NOMO-1 (cell line): ENCODE measurements around the gene SMAD4.
"Not testable (repeated sequence)": the region's sequence is repeated elsewhere in the genome, so short reads cannot be mapped to it uniquely, and the experiment has no call there.

Source experiments
- DNase-seq, 2 experiments: peaks; one replicate each; lab custom pipeline; 2025; ENCODE audit not compliant: unreplicated experiment in 2 of 2; lab: John Stamatoyannopoulos, UW

Gene SMAD4

DNA sequence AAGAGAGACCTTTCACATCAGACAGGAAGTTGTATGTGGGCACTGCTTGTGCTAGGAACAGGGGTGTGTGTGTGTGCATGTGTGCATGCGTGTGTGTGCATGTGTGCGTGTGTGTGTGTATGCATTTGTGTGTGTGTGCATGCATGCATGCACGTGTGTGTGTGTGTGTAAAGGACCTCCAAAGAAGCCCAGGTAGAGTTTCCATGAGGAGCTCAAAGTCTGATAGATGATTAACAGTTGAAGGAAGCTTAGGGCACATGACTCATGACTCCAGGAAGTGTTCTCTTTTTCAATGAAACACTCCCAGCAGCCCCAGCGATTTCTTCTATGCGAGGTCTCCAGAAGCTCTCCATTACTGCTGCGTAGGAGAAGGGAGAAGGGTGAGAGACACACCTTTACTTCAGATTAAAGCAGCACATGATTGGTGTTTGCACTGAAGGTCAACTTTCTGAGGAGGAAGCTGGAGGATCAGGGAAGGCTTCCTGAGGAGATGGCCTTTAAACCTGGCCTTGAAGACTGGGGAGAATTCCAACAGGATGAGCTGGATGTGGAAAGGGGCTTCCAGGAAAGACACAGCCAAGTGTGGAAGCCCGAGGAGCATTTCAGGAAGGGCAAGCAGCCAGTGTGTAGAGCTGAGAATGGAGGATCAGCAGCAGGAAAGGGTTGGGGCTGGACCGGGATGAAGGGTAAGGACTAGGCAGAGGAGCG, 77.7 kb downstream of the SMAD4 start:
- DNase-seq, result no peak

DNA sequence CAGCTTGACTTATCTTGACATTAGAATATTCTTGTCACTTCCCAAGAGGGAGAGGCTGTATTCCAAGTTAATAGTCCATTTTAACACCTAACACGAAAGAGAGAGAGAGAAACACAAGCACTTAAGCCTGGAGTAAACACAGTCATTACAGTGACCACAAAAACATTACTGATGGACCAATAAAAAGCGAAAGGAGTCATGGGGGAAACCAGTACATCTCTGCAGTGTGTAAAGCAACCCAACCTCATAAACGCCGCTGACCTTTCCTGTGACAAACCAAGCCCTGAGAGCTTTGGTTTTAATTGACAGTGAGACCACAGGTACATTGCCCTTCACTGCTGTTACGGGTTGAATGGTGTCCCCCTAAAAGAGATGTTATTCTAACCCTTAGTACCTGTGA, 78.3 kb downstream of the SMAD4 start:
- no peak for DNase-seq

DNA sequence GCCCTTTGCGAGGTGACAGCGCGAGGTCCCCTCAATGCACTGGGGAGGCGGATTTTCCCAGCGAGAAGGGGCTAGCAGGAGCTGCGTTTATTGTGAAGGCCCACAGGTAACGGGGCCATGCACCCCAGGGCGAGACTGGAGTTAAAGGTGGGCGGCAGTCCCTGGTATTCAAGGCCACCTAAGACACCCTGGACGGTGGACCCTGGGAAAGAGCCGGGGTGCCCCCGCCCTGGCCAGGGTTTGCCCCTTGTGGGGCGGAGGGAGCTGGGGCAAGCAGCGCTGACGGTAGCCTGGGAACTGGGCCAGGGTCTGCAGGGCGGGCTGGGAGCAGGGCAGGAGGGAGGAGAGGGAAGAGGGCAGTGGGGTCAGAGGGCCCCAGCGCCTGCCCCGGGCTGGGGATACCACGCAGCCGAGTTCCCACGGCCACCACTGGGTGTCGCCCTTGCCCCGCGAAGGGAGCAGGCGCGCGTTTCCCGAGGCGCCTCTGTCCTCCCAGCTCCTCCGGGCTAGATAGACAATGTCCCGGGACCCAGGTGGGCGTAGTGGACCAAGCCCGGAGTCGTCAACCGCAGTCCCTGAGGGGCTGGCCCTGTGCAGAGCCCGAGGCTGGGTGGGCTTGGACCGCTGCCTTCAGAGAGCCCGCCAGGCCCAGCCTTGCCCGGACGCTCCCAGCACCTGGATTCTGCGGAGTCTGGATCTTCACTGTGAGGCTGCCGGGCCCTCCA, 80.2 kb downstream of the SMAD4 start:
- peak in 1 of 2 experiments; percentile 2 for DNase-seq

DNA sequence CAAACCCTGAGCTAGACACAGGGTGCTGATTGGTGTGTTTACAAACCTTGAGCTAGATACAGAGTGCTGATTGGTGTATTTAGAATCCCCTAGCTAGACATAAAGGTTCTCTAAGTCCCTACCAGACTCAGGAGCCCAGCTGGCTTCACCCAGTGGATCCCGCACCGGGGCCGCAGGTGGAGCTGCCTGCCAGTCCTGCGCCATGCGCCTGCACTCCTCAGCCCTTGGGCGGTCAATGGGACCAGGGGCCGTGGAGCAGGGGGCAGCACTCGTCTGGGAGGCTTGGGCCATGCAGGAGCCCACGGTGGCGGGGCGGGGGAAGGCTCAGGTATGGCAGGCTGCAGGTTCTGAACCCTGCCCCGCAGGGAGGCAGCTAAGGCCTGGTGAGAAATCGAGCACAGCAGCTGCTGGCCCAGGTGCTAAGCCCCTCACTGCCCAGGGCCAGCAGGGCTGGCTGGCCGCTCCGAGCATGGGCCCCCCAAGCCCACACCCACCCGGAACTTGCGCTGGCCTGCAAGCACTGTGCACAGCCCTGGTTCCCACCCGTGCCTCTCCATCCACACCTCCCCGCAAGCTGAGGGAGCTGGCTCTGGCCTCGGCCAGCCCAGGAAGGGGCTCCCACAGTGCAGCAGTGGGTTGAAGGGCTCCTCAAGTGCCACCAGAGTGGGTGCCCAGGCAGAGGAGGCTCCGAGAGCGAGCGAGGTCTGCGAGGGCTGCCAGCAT, 81.8 kb downstream of the SMAD4 start:
- not testable (repeated sequence) for DNase-seq

DNA sequence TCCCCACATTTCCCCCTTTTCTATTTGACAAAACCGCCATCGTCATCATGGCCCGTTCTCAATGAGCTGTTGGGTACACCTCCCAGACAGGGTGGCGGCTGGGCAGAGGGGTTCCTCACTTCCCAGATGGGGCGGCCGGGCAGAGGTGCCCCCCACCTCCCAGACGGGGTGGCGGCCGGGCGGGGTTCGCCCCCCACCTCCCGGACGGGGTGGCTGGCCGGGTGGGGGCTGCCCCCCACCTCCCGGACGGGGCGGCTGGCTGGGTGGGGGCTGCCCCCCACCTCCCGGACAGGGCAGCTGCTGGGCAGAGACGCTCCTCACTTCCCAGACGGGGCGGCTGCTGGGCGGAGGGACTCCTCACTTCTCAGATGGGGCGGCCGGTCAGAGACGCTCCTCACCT, 87.0 kb downstream of the SMAD4 start:
- not testable (repeated sequence) for DNase-seq

DNA sequence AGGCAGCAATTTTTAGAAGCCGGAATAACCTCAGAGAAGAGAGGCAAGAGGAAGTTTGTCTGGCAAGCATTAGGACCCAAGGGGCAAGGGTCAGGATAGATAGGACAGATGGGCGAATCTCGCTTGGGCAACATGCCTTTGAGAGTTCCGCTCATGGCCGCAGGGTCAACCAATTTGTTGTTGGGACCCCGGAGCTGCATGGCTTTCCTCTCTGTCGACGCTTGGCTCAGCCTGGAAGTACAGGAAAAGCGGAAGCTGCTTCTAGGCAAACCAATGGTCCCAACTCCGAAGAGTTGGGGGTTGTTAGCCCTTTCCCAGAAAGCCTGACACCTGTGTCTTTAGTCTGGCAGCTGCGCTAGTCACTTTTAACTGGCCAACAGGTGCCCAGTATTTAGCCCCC, 89.5 kb downstream of the SMAD4 start:
- not testable (repeated sequence) for DNase-seq

DNA sequence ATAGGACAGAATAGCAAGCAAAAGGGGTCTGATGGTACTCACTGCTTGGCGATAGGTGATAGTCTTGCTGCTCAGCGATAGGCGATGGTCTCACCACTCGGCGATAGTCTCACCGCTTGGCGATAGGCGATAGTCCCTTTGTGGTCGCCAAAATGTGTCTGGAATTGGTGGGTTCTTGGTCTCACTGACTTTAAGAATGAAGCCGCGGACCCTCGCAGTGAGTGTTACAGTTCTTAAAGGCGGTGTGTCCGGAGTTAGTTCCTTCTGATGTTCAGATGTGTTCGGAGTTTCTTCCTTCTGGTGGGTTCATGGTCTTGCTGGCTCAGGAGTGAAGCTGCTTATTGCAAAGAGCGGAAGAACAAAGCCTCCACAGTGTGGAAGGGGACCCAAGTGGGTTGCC, 90.0 kb downstream of the SMAD4 start:
- not testable (repeated sequence) for DNase-seq

DNA sequence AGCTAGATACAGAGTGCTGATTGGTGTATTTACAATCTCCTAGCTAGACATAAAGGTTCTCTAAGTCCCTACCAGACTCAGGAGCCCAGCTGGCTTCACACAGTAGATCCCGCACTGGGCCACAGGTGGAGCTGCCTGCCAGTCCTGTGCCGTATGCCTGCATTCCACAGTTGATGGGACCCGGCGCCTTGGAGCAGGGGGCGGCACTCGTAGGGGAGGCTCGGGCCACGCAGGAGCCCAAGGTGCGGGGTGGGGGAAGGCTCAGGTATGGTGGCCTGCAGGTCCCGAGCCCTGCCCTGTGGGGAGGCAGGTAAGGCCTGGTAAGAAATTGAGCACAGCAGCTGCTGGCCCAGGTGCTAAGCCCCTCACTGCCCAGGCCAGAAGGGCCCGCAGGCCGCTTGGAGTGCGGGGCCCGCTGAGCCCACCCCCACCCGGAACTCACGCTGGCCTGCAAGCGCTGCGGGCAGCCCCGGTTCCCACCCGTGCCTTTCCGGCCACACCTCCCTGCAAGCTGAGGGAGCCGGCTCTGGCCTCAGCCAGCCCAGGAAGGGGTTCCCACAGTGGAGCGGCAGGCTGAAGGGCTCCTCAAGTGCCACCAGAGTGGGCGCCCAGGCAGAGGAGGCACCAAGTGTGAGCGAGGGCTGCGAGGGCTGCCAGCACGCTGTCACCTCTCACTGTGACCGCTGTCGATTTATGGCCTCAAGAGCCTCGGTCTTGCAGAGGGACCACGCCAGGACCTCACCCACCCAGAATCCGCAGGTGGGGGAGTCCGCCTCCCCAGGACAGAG, 91.0 kb downstream of the SMAD4 start:
- DNase-seq, result no peak

DNA sequence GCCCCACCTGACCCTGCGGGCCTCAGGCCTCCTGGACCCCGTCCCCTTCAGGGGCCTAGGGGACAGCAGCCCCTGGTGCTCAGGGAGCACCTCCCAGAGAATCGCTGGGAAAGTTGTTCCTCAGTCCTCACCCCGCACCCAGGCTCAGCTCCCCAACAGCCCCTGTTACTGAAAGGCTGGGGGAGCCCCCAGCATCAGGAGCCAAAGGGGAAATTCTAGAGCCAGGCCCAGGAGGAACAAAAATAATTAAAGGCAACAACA, 91.5 kb downstream of the SMAD4 start:
- DNase-seq, result no peak

DNA sequence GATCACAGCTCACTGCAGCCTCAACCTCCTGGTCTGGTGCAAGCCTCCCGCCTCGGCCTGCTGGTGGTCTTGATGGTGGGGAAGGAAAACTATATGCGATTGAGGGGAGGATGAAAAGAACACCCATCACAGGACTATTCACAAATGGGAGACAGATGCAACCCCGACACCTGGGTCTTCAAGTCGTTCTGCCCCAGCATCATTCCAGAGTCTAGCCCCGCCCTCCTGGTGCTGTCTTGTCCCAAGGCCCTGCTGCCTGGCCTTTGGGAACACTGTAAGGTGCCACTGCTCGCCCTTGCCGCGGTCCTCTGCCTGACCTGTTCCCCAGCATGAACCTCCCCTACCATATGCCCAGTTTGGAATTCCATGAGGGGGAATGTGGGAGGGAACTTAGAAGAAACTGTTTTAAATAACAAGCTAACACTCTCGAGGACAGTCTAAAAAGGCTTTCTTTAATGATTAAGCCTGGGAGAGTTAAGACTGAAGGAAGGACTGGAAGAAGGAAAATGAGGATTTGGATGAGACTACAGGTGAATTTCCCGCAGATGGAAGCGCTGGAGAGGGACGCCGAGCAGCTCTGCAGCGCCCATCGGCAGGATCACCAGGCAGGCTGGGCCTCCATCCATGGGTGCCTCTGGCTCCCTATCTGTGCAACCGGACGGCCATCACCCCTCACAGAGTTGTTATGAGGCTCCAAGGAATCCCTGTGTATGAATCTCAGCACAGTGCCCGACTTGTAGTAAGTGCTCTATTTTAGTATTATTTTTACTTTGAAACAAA, 92.4 kb downstream of the SMAD4 start:
- DNase-seq, result no peak

DNA sequence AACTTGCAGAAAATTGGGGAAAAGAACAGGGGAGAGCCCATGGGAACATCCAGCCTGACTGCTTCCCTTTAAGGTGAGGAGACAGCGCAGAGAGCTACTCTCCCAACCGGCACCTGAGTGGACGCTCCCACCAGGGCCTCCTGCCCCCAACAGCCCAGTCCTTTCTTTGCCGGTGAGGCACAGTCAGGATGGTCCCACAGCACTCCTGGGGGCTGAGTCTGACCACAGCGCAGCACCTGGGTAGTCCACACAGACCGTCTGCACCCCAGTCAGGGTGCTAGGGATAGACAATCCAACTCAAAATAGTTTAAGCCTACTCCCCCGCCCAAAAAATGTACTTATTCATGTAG, 93.0 kb downstream of the SMAD4 start:
- no peak for DNase-seq

DNA sequence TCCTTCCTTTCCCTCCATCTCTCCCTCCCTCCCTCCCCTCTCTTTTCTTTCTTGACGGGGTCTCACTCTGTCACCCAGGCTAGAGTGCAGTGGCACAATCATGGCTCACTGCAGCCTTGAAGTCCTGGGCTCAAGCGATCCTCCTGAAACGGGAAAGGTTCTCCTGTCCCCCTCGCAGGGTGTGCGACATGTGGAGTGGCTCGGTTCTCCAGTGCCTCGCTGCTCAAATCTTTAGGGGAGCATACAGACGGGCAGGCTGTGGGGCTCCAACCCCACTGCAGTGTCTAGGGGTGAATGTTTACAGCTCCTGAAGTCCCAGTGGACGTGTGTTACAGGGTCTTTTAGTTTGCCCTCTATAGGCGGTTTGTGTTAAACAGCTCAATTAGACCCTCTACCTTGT, 93.5 kb downstream of the SMAD4 start:
- DNase-seq, result no peak

DNA sequence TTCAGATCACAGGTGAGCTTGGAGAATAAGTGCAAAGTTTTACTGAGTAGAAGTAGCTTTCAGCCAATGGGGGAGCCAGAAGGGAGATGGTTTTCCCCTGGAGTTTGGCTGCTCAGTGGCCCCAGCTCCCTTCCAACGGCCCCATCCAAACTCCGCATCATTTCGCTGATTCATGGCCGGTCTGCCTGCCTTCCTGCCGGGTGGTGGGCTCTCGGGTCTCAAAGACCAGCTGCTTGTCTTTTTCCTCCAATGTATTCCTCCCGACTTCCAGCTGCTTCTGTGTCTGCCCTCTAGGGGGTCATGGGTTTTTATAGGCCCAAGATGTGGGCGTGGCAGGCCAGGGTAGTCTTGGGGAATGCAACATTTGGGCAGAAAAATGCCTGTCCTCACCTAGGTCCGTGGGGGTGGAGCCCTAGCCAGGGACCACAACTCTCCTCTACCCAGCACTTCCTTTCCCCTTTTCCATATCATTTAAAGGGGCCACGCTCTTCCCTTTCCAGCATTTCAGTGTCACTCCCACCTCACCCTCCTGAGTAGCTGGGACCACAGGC, 94.0 kb downstream of the SMAD4 start:
- no peak for DNase-seq

DNA sequence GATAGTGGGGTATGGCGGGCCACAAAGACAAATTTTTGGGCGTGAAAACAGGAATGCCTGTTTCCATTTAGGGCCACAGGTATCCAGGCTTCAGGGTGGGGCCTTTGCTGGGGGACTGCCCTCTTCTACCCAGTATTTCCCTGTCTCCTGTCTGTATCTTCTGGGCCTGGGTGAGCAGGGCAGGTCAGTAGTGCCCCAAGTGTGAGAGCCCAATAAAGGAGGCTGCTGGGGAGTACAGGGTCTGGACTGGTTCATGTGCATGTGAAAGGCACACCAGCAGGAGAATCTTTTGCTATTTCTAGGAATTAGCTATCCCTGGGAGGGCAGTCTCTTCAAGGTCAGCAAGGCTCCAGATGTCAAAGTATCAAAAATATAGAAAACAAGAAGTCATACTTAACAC, 96.0 kb downstream of the SMAD4 start:
- DNase-seq, result no peak

DNA sequence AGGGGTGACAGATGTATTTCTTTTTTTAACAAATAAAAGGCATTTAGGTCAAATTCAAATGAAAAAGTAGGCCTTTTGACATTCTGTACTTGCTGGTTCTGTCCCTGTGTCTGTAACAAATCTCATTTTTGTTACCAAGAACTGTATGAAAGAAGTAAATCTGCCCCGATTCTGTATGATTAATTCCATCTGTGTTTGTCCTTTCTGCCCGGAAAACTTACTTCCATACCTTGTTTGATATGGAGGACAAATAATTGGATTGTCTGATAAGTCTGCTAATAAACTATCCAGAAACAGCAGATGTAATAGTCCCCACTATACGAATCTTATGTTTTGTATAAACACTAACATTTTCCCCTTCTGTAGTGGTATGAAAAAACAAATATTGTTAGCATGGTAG, 97.7 kb downstream of the SMAD4 start:
- DNase-seq, result no peak

DNA sequence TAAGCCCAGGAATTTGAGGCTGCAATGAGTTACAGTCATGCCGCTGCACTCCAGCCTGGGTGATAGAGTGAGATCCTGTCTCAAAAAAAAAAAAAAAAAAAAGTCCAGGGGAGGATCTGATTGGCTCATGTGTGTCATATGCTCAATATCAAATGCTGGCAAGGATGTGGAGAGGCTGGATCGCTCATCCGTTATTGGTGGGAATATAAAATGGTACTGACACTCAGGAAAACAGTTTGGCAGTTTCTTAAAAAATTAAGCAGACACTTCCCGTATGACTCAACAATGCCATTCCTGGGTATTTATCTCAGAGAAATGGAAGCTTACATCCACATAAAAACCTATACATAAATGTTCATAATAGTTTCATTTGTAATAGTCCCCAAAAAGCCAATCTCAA, 98.5 kb downstream of the SMAD4 start:
- DNase-seq, result no peak

DNA sequence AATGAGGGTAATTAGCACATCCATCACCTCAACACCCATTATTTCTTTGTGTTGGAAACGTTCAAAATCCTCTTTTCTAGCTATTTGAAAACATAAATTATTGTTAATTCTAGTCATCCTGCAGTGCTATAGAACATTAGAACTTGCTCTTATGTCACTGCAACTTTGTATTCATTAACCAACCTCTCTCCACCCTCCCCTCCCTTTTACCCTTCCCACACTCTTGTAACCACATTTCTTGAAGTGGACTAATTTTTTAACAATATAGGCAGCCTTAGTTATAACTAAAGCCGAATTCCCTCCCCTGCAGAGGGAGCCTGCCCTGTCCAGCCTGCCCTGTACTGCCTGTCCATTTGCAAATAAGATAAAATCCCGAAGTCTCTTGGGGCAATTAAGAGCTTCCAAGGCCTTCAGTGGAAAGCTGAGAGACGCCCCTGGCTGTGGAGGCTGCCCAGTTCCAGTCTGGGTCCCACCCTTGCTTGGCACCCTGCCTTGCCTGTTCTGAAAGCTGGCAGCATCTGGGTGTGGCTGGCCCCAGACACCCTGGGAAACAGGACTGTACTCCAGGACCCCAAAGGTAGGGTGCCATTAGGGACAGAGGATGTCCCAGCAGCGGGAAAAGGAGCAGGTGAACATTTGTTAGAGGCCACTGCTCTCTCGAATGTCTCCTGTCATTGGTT, 102.4 kb downstream of the SMAD4 start:
- no peak for DNase-seq

DNA sequence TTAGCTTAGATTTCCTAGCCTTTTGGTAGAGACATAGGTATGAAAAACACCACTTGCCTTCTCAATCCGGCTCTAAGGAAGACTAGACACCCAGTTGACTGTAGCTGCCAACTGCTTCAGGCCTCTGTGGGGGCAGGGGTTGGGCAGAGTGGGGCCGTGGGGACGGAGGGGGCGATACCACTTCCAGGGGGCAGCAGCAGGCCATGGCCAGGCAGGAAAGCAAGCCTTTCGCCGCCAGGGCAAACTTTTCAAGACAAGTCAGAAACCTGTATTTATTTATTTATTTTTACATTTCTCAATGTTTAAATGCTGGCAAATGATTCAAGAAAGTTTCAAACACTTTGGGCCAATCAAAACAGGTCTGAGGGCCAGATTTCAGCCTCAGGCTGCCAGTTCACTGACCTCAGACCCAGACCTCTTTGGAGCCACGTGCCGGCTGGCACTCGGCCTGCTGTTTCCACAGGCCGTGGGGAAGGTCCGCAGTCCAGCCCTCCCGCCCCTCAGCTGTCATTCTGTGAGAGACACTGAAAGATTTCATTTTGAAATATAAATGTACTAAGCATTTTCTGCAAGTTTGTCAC, 103.7 kb downstream of the SMAD4 start:
- no peak for DNase-seq
